Type B pancreatic cell (in vitro differentiated cells): ENCODE data around the gene POLR3A. TPM values are rescaled to one million over a fixed set of nuclear protein-coding genes. Genes with fewer than 3 reads are reported as not detected.

Experiments
- DNase-seq: peaks from one replicate; pipeline ENCODE4 v3.0.0; 2021; ENCODE audit warnings: mixed read lengths; ENCODE audit not compliant: unreplicated experiment; ENCODE audit errors: extremely low spot score
- H3K27ac Mint-ChIP-seq: 2 replicates; pipeline ENCODE4 v1.8.0; 2021; ENCODE audit warnings: mild to moderate bottlenecking, mixed read lengths
- H3K27me3 Mint-ChIP-seq: 2 replicates; pipeline ENCODE4 v1.8.0; 2021; ENCODE audit warnings: mixed read lengths
- H3K36me3 Mint-ChIP-seq: 2 replicates; pipeline ENCODE4 v1.8.0; 2021; ENCODE audit warnings: mixed read lengths
- H3K4me1 Mint-ChIP-seq: one replicate; pipeline ENCODE4 v1.8.0; 2021; ENCODE audit warnings: mixed read lengths; ENCODE audit not compliant: unreplicated experiment
- H3K4me3 Mint-ChIP-seq: 2 replicates; pipeline ENCODE4 v1.8.0; 2021; ENCODE audit warnings: mild to moderate bottlenecking, mixed read lengths
- H3K9me3 Mint-ChIP-seq: 2 replicates; pipeline ENCODE4 v1.8.0; 2021; ENCODE audit warnings: mixed read lengths
- CTCF ChIP-seq: fragments of 200-600 bp; sonication (generic); conservative IDR thresholded peaks from 2 replicates; pipeline ENCODE4 v1.5.0; 2021; ENCODE audit warnings: antibody characterized with exemption, mild to moderate bottlenecking
- total RNA-seq: library from RNA; stranded (reverse); gene quantifications from 2 replicates; pipeline ENCODE4 v1.2.1, GENCODE V29; 2021; ENCODE audit warnings: low replicate concordance

POLR3A gene
- total RNA-seq, 1 donor from 2014 or later, result 23.8 TPM

- peaks cover 44% of the 10 kb centered on the region for H3K4me1 Mint-ChIP-seq
- H3K4me3 Mint-ChIP-seq, result peak overlapping the region; percentile 87
- H3K9me3 Mint-ChIP-seq, result no peaks in the 10 kb centered on the region
- H3K27ac Mint-ChIP-seq, result no peak overlapping the region
- no peak for DNase-seq
- H3K36me3 Mint-ChIP-seq, result peaks cover 40% of the 10 kb centered on the region
- TF ChIP-seq CTCF, result no peak
- no peaks in the 10 kb centered on the region for H3K27me3 Mint-ChIP-seq
These were observed 6.1 kb upstream of the POLR3A start for GRCh38 chr10:78035437-78035836.

GRCh38 chr10:78035025-78035424 is 5.7 kb upstream of the POLR3A start:
- no peak for TF ChIP-seq CTCF
- H3K27ac Mint-ChIP-seq, result no peak overlapping the region
- H3K4me3 Mint-ChIP-seq, result peak overlapping the region; percentile 87
- peaks cover 46% of the 10 kb centered on the region for H3K4me1 Mint-ChIP-seq
- peaks cover 40% of the 10 kb centered on the region for H3K36me3 Mint-ChIP-seq
- DNase-seq, result no peak
- H3K9me3 Mint-ChIP-seq, result peaks cover 1% of the 10 kb centered on the region
- no peaks in the 10 kb centered on the region for H3K27me3 Mint-ChIP-seq

- Mint-ChIP-seq H3K36me3 (peaks cover 34% of the 10 kb centered on the region), H3K9me3 (peaks cover 6% of the 10 kb centered on the region), H3K27ac (peak within 1 kb of the TSS; percentile 84), H3K27me3 (no peaks in the 10 kb centered on the region), H3K4me3 (peak within 1 kb of the TSS; percentile 87), H3K4me1 (peaks cover 47% of the 10 kb centered on the region)
- TF ChIP-seq CTCF, result peak; percentile 16
- peak; percentile 96 for DNase-seq
These were observed 4.5 kb upstream of the POLR3A start, which contains the start of gene RPS24 for GRCh38 chr10:78033637-78034470. Gene RPS24, plus strand, starts transcription at chr10:78033863. Its CDS starts 39 bp downstream, at chr10:78033902.

GRCh38 chr10:78033387-78033636 is 4.0 kb upstream of the POLR3A start:
- no peak for DNase-seq
- Mint-ChIP-seq H3K27ac (peak overlapping the region; percentile 84), H3K9me3 (peaks cover 6% of the 10 kb centered on the region), H3K4me1 (peaks cover 48% of the 10 kb centered on the region), H3K4me3 (peak overlapping the region; percentile 87), H3K36me3 (peaks cover 32% of the 10 kb centered on the region), H3K27me3 (no peaks in the 10 kb centered on the region)
- TF ChIP-seq CTCF, result no peak

- H3K27ac Mint-ChIP-seq, result peak overlapping the region; percentile 92
These were observed 662 bp downstream of the POLR3A start for GRCh38 chr10:78028438-78029268.

More at GRCh38 chr10:78028438-78029268, 662 bp downstream of the POLR3A start:
- Mint-ChIP-seq H3K27me3 (no peaks in the 10 kb centered on the region), H3K4me1 (peaks cover 22% of the 10 kb centered on the region), H3K4me3 (peak overlapping the region; percentile 99), H3K9me3 (peaks cover 6% of the 10 kb centered on the region), H3K36me3 (peaks cover 30% of the 10 kb centered on the region)
- no peak for DNase-seq
- TF ChIP-seq CTCF, result no peak
